ENCODE results near the gene GADL1. TPM values are rescaled to one million over a fixed set of nuclear protein-coding genes. Genes with fewer than 3 reads are reported as not detected.

GADL1 gene
- total RNA-seq, 1 donor: 0.18 TPM

DNA sequence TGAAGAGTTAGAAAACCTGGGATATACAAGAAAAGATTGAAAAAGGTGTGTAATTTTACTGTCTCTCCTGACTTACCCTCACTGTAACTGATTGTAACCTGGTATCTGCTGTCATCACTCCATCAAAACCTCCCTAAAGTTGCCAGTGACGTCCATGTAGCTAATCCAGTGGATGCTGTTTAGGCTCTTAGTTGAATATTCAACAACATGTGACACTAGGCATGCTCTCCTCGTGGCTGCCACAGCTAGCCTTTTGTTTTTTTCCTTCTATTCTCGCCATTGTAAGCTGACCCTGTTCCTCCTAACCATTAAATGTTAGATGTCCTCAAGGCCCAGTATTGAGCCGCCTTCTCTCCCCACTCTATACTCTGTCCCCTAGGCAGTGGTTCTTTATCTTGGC, 41.6 kb downstream of the GADL1 start:
- H3K4me3 ChIP-seq (ENCODE audit: low read depth, low read length): no peak overlapping the region
- DNase-seq (ENCODE audit: low read depth): no peak
- TF ChIP-seq, protein P1, sequence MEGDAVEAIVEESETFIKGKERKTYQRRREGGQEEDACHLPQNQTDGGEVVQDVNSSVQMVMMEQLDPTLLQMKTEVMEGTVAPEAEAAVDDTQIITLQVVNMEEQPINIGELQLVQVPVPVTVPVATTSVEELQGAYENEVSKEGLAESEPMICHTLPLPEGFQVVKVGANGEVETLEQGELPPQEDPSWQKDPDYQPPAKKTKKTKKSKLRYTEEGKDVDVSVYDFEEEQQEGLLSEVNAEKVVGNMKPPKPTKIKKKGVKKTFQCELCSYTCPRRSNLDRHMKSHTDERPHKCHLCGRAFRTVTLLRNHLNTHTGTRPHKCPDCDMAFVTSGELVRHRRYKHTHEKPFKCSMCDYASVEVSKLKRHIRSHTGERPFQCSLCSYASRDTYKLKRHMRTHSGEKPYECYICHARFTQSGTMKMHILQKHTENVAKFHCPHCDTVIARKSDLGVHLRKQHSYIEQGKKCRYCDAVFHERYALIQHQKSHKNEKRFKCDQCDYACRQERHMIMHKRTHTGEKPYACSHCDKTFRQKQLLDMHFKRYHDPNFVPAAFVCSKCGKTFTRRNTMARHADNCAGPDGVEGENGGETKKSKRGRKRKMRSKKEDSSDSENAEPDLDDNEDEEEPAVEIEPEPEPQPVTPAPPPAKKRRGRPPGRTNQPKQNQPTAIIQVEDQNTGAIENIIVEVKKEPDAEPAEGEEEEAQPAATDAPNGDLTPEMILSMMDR (IDR thresholded peaks at IDR 0.05; ENCODE audit: insufficient read depth, low read length): no peak

DNA sequence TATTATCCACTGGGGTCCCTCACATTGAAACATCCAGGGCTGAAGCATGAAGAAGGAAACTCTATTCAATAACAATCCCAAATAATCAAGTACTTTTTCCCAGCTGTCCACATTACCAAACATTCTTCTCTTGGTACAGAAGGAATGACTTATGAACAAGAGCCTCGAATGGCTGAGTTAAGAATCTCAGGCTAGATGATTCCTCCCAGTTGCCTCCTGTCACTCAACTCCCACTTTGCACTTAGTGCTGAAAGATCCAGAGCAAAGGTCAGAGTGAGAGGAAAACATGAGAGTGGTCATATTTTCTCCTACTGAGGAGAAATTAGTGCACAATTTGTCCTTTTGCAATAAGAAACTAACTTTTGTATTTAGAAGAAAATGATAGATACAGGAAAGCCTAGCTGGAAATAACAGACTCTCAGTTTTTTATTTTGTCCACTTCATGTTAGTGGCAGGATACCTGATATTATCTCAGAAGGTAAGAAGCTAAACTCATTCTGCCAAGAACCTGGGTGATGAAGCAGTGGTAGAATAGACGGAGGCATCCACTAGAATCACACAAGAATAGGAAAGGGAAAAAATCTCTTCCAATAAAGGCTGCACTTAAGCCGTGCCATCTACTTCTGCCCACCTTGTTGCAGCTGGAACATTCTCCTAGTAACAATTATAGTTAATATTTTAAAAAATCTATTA, 46.2 kb downstream of the GADL1 start:
- TF ChIP-seq, protein P1 (IDR thresholded peaks at IDR 0.05; ENCODE audit: insufficient read depth, low read length): no peak
- DNase-seq (ENCODE audit: low read depth): no peak
- H3K4me3 ChIP-seq (ENCODE audit: low read depth, low read length): no peak overlapping the region

DNA sequence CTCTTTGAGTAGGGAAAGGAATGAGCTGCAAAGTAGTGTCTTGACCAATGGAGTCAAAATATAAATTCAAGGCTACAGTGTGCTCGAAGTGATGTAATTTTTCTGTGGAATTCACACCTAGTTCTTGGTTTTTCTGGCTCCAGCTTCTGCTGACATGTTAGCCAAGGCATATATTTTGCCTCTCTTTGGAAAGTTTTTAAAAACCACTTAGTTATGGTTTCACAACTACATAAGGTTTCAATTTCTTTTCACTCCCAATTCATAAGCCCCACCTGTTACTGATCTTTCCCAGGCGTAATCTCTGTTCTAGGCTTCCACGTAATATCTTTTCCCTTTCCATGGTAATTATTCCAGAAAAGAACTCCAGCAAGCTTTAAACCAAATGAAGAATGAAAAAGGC, 46.9 kb downstream of the GADL1 start:
- no peak overlapping the region for H3K4me3 ChIP-seq (ENCODE audit: low read depth, low read length)
- DNase-seq (ENCODE audit: low read depth): peak; percentile 25
- TF ChIP-seq, protein P1 (IDR thresholded peaks at IDR 0.05; ENCODE audit: insufficient read depth, low read length): no peak

DNA sequence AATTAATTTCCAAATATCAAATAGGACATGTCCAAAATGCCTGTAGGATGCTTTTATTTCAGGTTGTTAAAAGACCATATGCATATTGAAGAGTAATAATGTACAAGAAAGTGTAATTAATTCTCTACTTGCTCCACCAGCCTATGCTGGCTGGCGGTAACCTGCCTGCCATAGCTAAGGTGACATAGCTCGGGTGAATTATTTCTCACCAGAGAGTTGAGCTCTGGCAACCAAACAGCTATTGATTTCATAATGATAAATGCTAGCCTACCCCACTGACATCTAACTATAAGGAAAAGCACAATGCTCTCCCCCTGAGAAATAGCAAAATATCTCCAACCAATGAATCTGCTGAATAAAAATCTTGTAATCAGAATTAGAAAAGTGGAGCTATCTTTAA, 48.9 kb downstream of the GADL1 start:
- no peak overlapping the region for H3K4me3 ChIP-seq (ENCODE audit: low read depth, low read length)
- TF ChIP-seq, protein P1 (IDR thresholded peaks at IDR 0.05; ENCODE audit: insufficient read depth, low read length): no peak
- no peak for DNase-seq (ENCODE audit: low read depth)

DNA sequence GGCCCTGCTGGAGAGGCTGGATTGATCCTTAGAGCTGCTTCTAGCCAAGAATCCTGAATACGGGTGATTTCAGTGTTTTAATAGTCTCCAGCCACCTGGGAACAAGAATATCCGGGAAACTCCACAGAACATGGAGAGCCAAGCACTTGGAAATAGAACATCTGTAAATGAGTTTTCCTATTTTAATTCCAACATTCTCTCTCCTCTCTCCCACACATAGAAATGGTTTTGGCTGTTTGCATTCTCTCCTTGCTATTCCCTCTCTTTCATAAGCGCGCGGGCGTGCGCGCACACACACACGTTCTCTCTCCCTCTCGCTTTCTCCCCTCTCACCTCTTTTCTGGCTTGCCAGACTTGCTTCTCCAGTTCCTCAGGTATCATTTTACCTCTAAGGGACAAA, 50.6 kb downstream of the GADL1 start:
- TF ChIP-seq, protein P1 (IDR thresholded peaks at IDR 0.05; ENCODE audit: insufficient read depth, low read length): no peak
- H3K4me3 ChIP-seq (ENCODE audit: low read depth, low read length): no peak overlapping the region

DNA sequence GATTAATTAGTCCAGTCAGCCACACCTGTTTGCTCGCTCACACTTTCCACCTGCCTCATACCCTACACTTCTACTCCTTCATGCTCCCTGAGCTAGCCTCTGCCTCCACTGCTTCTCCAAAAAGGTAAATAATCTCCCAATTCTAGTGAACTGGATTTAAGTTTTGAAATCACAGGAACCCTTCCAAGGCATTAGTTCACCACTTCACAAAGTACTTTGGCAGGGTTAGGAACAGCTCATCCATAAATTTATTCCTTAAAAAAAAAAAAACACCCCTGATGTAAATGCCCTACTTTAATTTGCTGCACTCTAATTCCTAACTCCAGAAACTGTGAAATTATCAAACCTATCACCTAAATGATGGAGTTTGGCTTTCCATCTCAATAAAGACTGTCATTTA, 58.3 kb downstream of the GADL1 start:
- H3K4me3 ChIP-seq (ENCODE audit: low read depth, low read length): no peak overlapping the region
- TF ChIP-seq, protein P1 (IDR thresholded peaks at IDR 0.05; ENCODE audit: insufficient read depth, low read length): no peak
- DNase-seq (ENCODE audit: low read depth): peak; percentile 57

More for the DNA sequence above, 50.6 kb downstream of the GADL1 start:
- DNase-seq (ENCODE audit: low read depth): no peak

DNA sequence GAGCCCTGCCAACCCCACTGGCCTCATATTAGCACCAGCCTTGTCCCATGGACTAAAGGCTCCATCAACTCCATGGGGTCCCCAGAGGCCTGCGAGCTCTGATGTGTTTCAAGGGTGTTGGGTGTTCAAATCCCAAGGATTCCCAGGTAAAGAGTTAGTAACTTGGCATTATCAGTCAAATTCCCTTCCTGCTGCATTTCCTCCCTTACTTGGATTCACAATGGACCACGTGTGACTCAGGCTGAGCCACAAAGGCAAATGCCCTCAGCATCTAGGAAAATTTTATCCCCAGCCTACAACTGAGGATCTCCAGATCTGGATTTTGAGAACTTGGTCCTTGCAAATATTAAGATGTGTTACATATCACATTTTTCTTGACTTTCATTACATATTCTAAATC, 58.8 kb downstream of the GADL1 start:
- TF ChIP-seq, protein P1 (IDR thresholded peaks at IDR 0.05; ENCODE audit: insufficient read depth, low read length): no peak
- DNase-seq (ENCODE audit: low read depth): no peak
- no peak overlapping the region for H3K4me3 ChIP-seq (ENCODE audit: low read depth, low read length)
